ENCODE data around the gene ZNF2.
"Not testable (repeated sequence)": the region's sequence is repeated elsewhere in the genome, so short reads cannot be mapped to it uniquely, and the experiment has no call there.

The ZNF2 gene

GRCh38 chr2:95181774-95182173, 16.2 kb downstream of the ZNF2 start:
- Histone ChIP-seq H2BK15ac (ENCODE audit: low read depth, poor library complexity, severe bottlenecking) (no peak overlapping the region), H4K8ac (ENCODE audit: low read length) (no peak overlapping the region), H3K4ac (ENCODE audit: low read depth in 1 of 2, low read length in 2 of 2) (no peak overlapping the region), H2BK120ac (ENCODE audit: low read depth, low read length) (no peak overlapping the region), H3K23ac (ENCODE audit: low read length in 2 of 2) (no peak overlapping the region), H3K14ac (ENCODE audit: low read length in 2 of 2) (no peak overlapping the region), H3K27ac (ENCODE audit: low read length, poor library complexity, severe bottlenecking) (no peak overlapping the region), H3K4me1 (ENCODE audit: control insufficient read depth, insufficient read depth, low read depth, low read length) (no peaks in the 10 kb centered on the region), H3K36me3 (ENCODE audit: control insufficient read depth in 1 of 2, insufficient read depth in 2 of 2, low read depth in 1 of 2, low read length in 2 of 2) (peaks cover 36 to 63% of the 10 kb centered on the region in 2 experiments), H3K4me3 (ENCODE audit: insufficient read depth in 1 of 2, low read depth in 1 of 2, low read length in 2 of 2) (peak overlapping the region in 1 of 2 experiments; percentile 2), H3K79me1 (replicated peaks; ENCODE audit: low read length, poor library complexity, severe bottlenecking) (peaks cover 9% of the 10 kb centered on the region), H3K18ac (ENCODE audit: low read depth in 1 of 2, low read length in 2 of 2) (no peak overlapping the region), H4K91ac (ENCODE audit: low read length) (no peak overlapping the region), H2BK12ac (ENCODE audit: low read length in 2 of 2) (no peak overlapping the region), H3K4me2 (ENCODE audit: low read length, poor library complexity, severe bottlenecking) (no peak overlapping the region), H3K9ac (ENCODE audit: low read length) (no peak overlapping the region), H2BK5ac (ENCODE audit: low read depth, low read length, poor library complexity, severe bottlenecking) (no peak overlapping the region), H3K9me3 (ENCODE audit: control insufficient read depth, low read length) (peaks cover 36% of the 10 kb centered on the region), H2AK5ac (ENCODE audit: low read length, severe bottlenecking) (no peak overlapping the region), H3K27me3 (ENCODE audit: control insufficient read depth in 1 of 2, insufficient read depth in 1 of 2, low read length in 2 of 2) (no peaks in the 10 kb centered on the region), H2AFZ (ENCODE audit: low read depth, low read length) (no peak overlapping the region)
- 98% methylated on average over 16 of the region's 18 CpGs for WGBS
- no peak for DNase-seq

GRCh38 chr2:95185197-95185596, 19.6 kb downstream of the ZNF2 start:
- no peak overlapping the region for H3K18ac ChIP-seq (ENCODE audit: low read depth in 1 of 2, low read length in 2 of 2)
- no peak overlapping the region for H2BK15ac ChIP-seq (ENCODE audit: low read depth, poor library complexity, severe bottlenecking)
- H3K4me2 ChIP-seq (ENCODE audit: low read length, poor library complexity, severe bottlenecking), result no peak overlapping the region
- 97% methylated on average over 3 of the region's 3 CpGs for WGBS
- H3K23ac ChIP-seq (ENCODE audit: low read length in 2 of 2), result no peak overlapping the region
- no peak overlapping the region for H4K91ac ChIP-seq (ENCODE audit: low read length)
- no peak overlapping the region for H2BK12ac ChIP-seq (ENCODE audit: low read length in 2 of 2)
- no peak overlapping the region for H3K9ac ChIP-seq (ENCODE audit: low read length)
- H3K36me3 ChIP-seq (ENCODE audit: control insufficient read depth in 1 of 2, insufficient read depth in 2 of 2, low read depth in 1 of 2, low read length in 2 of 2), result peaks cover 19 to 32% of the 10 kb centered on the region in 2 experiments
- H3K14ac ChIP-seq (ENCODE audit: low read length in 2 of 2), result no peak overlapping the region
- no peak overlapping the region for H2AK5ac ChIP-seq (ENCODE audit: low read length, severe bottlenecking)
- no peak overlapping the region for H3K4ac ChIP-seq (ENCODE audit: low read depth in 1 of 2, low read length in 2 of 2)
- DNase-seq, result no peak
- no peak overlapping the region for H2AFZ ChIP-seq (ENCODE audit: low read depth, low read length)
- H3K27me3 ChIP-seq (ENCODE audit: control insufficient read depth in 1 of 2, insufficient read depth in 1 of 2, low read length in 2 of 2), result no peaks in the 10 kb centered on the region
- H2BK5ac ChIP-seq (ENCODE audit: low read depth, low read length, poor library complexity, severe bottlenecking), result no peak overlapping the region
- H3K79me1 ChIP-seq (replicated peaks; ENCODE audit: low read length, poor library complexity, severe bottlenecking), result peaks cover 2% of the 10 kb centered on the region
- no peak overlapping the region for H2BK120ac ChIP-seq (ENCODE audit: low read depth, low read length)
- no peak overlapping the region for H3K4me3 ChIP-seq (ENCODE audit: insufficient read depth in 1 of 2, low read depth in 1 of 2, low read length in 2 of 2)
- no peak overlapping the region for H3K27ac ChIP-seq (ENCODE audit: low read length, poor library complexity, severe bottlenecking)
- H4K8ac ChIP-seq (ENCODE audit: low read length), result no peak overlapping the region
- H3K4me1 ChIP-seq (ENCODE audit: control insufficient read depth, insufficient read depth, low read depth, low read length), result no peaks in the 10 kb centered on the region
- H3K9me3 ChIP-seq (ENCODE audit: control insufficient read depth, low read length), result peaks cover 30% of the 10 kb centered on the region

- Histone ChIP-seq H3K4ac (ENCODE audit: low read depth in 1 of 2, low read length in 2 of 2) (no peak overlapping the region), H2BK120ac (ENCODE audit: low read depth, low read length) (no peak overlapping the region), H2AFZ (ENCODE audit: low read depth, low read length) (no peak overlapping the region), H3K18ac (ENCODE audit: low read depth in 1 of 2, low read length in 2 of 2) (no peak overlapping the region), H3K14ac (ENCODE audit: low read length in 2 of 2) (no peak overlapping the region), H3K4me3 (ENCODE audit: insufficient read depth in 1 of 2, low read depth in 1 of 2, low read length in 2 of 2) (no peak overlapping the region), H2BK15ac (ENCODE audit: low read depth, poor library complexity, severe bottlenecking) (no peak overlapping the region), H3K4me2 (ENCODE audit: low read length, poor library complexity, severe bottlenecking) (no peak overlapping the region), H2BK5ac (ENCODE audit: low read depth, low read length, poor library complexity, severe bottlenecking) (no peak overlapping the region), H4K91ac (ENCODE audit: low read length) (no peak overlapping the region), H3K27me3 (ENCODE audit: control insufficient read depth in 1 of 2, insufficient read depth in 1 of 2, low read length in 2 of 2) (peaks cover 4 to 5% of the 10 kb centered on the region in 2 experiments), H3K9me3 (ENCODE audit: control insufficient read depth, low read length) (peaks cover 24% of the 10 kb centered on the region), H4K8ac (ENCODE audit: low read length) (no peak overlapping the region), H3K9ac (ENCODE audit: low read length) (no peak overlapping the region), H3K27ac (ENCODE audit: low read length, poor library complexity, severe bottlenecking) (no peak overlapping the region), H3K4me1 (ENCODE audit: control insufficient read depth, insufficient read depth, low read depth, low read length) (no peaks in the 10 kb centered on the region), H2BK12ac (ENCODE audit: low read length in 2 of 2) (no peak overlapping the region), H3K79me1 (replicated peaks; ENCODE audit: low read length, poor library complexity, severe bottlenecking) (peaks cover 2% of the 10 kb centered on the region), H3K23ac (ENCODE audit: low read length in 2 of 2) (no peak overlapping the region), H3K36me3 (ENCODE audit: control insufficient read depth in 1 of 2, insufficient read depth in 2 of 2, low read depth in 1 of 2, low read length in 2 of 2) (peaks cover 12 to 24% of the 10 kb centered on the region in 2 experiments), H2AK5ac (ENCODE audit: low read length, severe bottlenecking) (no peak overlapping the region)
- WGBS, result 95% methylated on average over 1 of the region's 2 CpGs
- no peak for DNase-seq
Measured at GRCh38 chr2:95185973-95186372, 20.4 kb downstream of the ZNF2 start.

- not testable (repeated sequence) for H3K36me3 ChIP-seq (ENCODE audit: control insufficient read depth in 1 of 2, insufficient read depth in 2 of 2, low read depth in 1 of 2, low read length in 2 of 2); H3K9me3 ChIP-seq (ENCODE audit: control insufficient read depth, low read length); H3K79me1 ChIP-seq (replicated peaks; ENCODE audit: low read length, poor library complexity, severe bottlenecking); H3K4me1 ChIP-seq (ENCODE audit: control insufficient read depth, insufficient read depth, low read depth, low read length); H2BK5ac ChIP-seq (ENCODE audit: low read depth, low read length, poor library complexity, severe bottlenecking); H3K18ac ChIP-seq (ENCODE audit: low read depth in 1 of 2, low read length in 2 of 2); H3K23ac ChIP-seq (ENCODE audit: low read length in 2 of 2); H3K14ac ChIP-seq (ENCODE audit: low read length in 2 of 2); H2AK5ac ChIP-seq (ENCODE audit: low read length, severe bottlenecking); H2BK15ac ChIP-seq (ENCODE audit: low read depth, poor library complexity, severe bottlenecking); H3K9ac ChIP-seq (ENCODE audit: low read length); H3K4me3 ChIP-seq (ENCODE audit: insufficient read depth in 1 of 2, low read depth in 1 of 2, low read length in 2 of 2); H3K27ac ChIP-seq (ENCODE audit: low read length, poor library complexity, severe bottlenecking); H3K27me3 ChIP-seq (ENCODE audit: control insufficient read depth in 1 of 2, insufficient read depth in 1 of 2, low read length in 2 of 2); H2AFZ ChIP-seq (ENCODE audit: low read depth, low read length); H2BK120ac ChIP-seq (ENCODE audit: low read depth, low read length); H2BK12ac ChIP-seq (ENCODE audit: low read length in 2 of 2); H4K91ac ChIP-seq (ENCODE audit: low read length); H3K4ac ChIP-seq (ENCODE audit: low read depth in 1 of 2, low read length in 2 of 2); H3K4me2 ChIP-seq (ENCODE audit: low read length, poor library complexity, severe bottlenecking); H4K8ac ChIP-seq (ENCODE audit: low read length)
- peak; percentile 32 for DNase-seq
- WGBS, result under 1% methylated on average over 11 of the region's 15 CpGs
Measured at GRCh38 chr2:95192956-95193355, 27.3 kb downstream of the ZNF2 start.

Measured in mesenchymal stem cell (in vitro differentiated cells and primary cell).